Loucy (cell line): Measurements from ENCODE around the gene MAP4K2.

ENCODE experiments used
- H2AFZ ChIP-seq: fragments of 200-600 bp; sonication (generic); 2 replicates; pipeline ENCODE4 v1.6.0; 2016; ENCODE audit warnings: antibody characterized with exemption, mild to moderate bottlenecking, low read length, moderate library complexity
- H3F3A ChIP-seq: fragments of 200-600 bp; 2 replicates; pipeline ENCODE4 v1.6.0; 2016; ENCODE audit warnings: antibody characterized with exemption, low read depth, mild to moderate bottlenecking
- H3K27me3 ChIP-seq: fragments of 200-600 bp; sonication (generic); 2 replicates; pipeline ENCODE4 v1.6.1; 2014; ENCODE audit warnings: low read length, mild to moderate bottlenecking; ENCODE audit not compliant: insufficient read depth, poor library complexity, severe bottlenecking
- H3K36me3 ChIP-seq: fragments of 200-600 bp; sonication (generic); 2 replicates; pipeline ENCODE4 v1.6.1; 2016; ENCODE audit warnings: low read length; ENCODE audit not compliant: insufficient read depth
- H3K4me1 ChIP-seq: fragments of 200-600 bp; sonication (generic); 2 replicates; pipeline ENCODE4 v1.5.1; 2014; ENCODE audit warnings: low read length, mild to moderate bottlenecking; ENCODE audit not compliant: insufficient read depth, poor library complexity, severe bottlenecking
- H3K4me2 ChIP-seq: fragments of 200-600 bp; sonication (generic); 2 replicates; pipeline ENCODE4 v1.6.0; 2014; ENCODE audit warnings: antibody characterized with exemption, low read length, low read depth, mild to moderate bottlenecking; ENCODE audit not compliant: poor library complexity, severe bottlenecking
- H3K4me3 ChIP-seq: fragments of 200-600 bp; sonication (generic); 2 replicates; pipeline ENCODE4 v1.5.1; 2014; ENCODE audit warnings: low read length, mild to moderate bottlenecking, mixed read lengths; ENCODE audit not compliant: poor library complexity, severe bottlenecking
- H3K79me2 ChIP-seq: fragments of 200-600 bp; sonication (generic); 2 replicates; pipeline ENCODE4 v1.6.1; 2014; ENCODE audit warnings: low read length; ENCODE audit not compliant: insufficient read depth
- H3K9ac ChIP-seq: fragments of 200-600 bp; sonication (generic); 2 replicates; pipeline ENCODE4 v1.6.0; 2014; ENCODE audit warnings: mild to moderate bottlenecking, low read depth, low read length, moderate library complexity; ENCODE audit not compliant: poor library complexity, severe bottlenecking
- H3K9me2 ChIP-seq: fragments of 200-600 bp; sonication (generic); replicated peaks from 2 replicates; pipeline ENCODE4 v1.6.1; 2016; ENCODE audit warnings: low read depth, low read length, mixed read lengths
- H3K9me3 ChIP-seq: fragments of 200-600 bp; sonication (generic); 2 replicates; pipeline ENCODE4 v1.6.1; 2014; ENCODE audit warnings: mild to moderate bottlenecking, antibody characterized with exemption, low read length, low read depth; ENCODE audit not compliant: insufficient read depth
- H4K20me1 ChIP-seq: fragments of 200-600 bp; sonication (generic); 2 replicates; pipeline ENCODE4 v1.6.0; 2014; ENCODE audit warnings: antibody characterized with exemption, low read length, mild to moderate bottlenecking; ENCODE audit not compliant: insufficient read depth, poor library complexity, severe bottlenecking
- EZH2phosphoT487 ChIP-seq: fragments of 200-600 bp; IDR thresholded peaks from 2 replicates; pipeline ENCODE4 v1.6.1; 2018; ENCODE audit warnings: antibody characterized with exemption, mild to moderate bottlenecking, moderate library complexity, borderline replicate concordance
- TF ChIP-seq, protein P1 (sequence below): fragments of 200-600 bp; sonication (generic); conservative IDR thresholded peaks from 2 replicates; pipeline ENCODE4 v1.5.1; 2014; ENCODE audit warnings: mild to moderate bottlenecking, antibody characterized with exemption, low read length

MAP4K2 gene

DNA sequence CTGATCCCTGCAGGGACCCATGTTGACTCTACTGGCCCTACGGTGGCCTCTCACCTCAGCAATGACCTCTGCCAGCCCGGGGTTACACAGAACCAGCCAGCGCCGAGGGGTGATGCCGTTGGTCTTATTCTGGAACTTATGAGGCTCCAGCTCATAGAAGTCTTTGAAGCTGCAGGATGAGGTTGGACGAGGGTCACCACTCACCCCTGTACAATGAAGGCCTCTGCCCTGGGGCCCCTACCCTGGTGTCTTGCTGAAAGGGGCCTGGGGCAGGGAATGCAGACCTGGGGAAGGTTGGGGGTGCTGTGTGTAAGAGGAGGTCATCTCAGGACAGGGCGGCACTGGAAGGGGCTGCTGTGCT is 50.0 kb downstream of the MAP4K2 start:
- H3K36me3 ChIP-seq, result no peaks in the 10 kb centered on the region
- no peaks in the 10 kb centered on the region for H3K79me2 ChIP-seq
- H3F3A ChIP-seq, result no peaks in the 10 kb centered on the region
- no peak overlapping the region for H2AFZ ChIP-seq
- H3K4me1 ChIP-seq, result no peaks in the 10 kb centered on the region
- TF ChIP-seq, protein P1, sequence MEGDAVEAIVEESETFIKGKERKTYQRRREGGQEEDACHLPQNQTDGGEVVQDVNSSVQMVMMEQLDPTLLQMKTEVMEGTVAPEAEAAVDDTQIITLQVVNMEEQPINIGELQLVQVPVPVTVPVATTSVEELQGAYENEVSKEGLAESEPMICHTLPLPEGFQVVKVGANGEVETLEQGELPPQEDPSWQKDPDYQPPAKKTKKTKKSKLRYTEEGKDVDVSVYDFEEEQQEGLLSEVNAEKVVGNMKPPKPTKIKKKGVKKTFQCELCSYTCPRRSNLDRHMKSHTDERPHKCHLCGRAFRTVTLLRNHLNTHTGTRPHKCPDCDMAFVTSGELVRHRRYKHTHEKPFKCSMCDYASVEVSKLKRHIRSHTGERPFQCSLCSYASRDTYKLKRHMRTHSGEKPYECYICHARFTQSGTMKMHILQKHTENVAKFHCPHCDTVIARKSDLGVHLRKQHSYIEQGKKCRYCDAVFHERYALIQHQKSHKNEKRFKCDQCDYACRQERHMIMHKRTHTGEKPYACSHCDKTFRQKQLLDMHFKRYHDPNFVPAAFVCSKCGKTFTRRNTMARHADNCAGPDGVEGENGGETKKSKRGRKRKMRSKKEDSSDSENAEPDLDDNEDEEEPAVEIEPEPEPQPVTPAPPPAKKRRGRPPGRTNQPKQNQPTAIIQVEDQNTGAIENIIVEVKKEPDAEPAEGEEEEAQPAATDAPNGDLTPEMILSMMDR, result no peak
- TF ChIP-seq EZH2phosphoT487, result no peak
- no peak overlapping the region for H3K9ac ChIP-seq
- H3K4me2 ChIP-seq, result no peak overlapping the region
- no peaks in the 10 kb centered on the region for H4K20me1 ChIP-seq
- H3K9me3 ChIP-seq, result no peaks in the 10 kb centered on the region
- no peak overlapping the region for H3K4me3 ChIP-seq
- no peaks in the 10 kb centered on the region for H3K27me3 ChIP-seq
- H3K9me2 ChIP-seq, result no peaks in the 10 kb centered on the region

GRCh38 chr11:64752175-64752970 is 50.6 kb downstream of the MAP4K2 start:
- Histone ChIP-seq H3K79me2 (no peaks in the 10 kb centered on the region), H3K4me2 (no peak overlapping the region), H3K4me3 (no peak overlapping the region), H3K36me3 (no peaks in the 10 kb centered on the region), H3F3A (no peaks in the 10 kb centered on the region), H3K4me1 (no peaks in the 10 kb centered on the region), H3K9ac (no peak overlapping the region), H4K20me1 (no peaks in the 10 kb centered on the region), H3K27me3 (no peaks in the 10 kb centered on the region), H3K9me3 (no peaks in the 10 kb centered on the region), H2AFZ (no peak overlapping the region), H3K9me2 (no peaks in the 10 kb centered on the region)
- TF ChIP-seq, protein P1, result no peak
- TF ChIP-seq EZH2phosphoT487, result no peak

GRCh38 chr11:64751580-64751979 is 51.4 kb downstream of the MAP4K2 start:
- no peak overlapping the region for H3K4me3 ChIP-seq
- no peaks in the 10 kb centered on the region for H3K9me3 ChIP-seq
- no peaks in the 10 kb centered on the region for H3K27me3 ChIP-seq
- H4K20me1 ChIP-seq, result no peaks in the 10 kb centered on the region
- H3K79me2 ChIP-seq, result no peaks in the 10 kb centered on the region
- no peaks in the 10 kb centered on the region for H3K9me2 ChIP-seq
- no peak overlapping the region for H2AFZ ChIP-seq
- TF ChIP-seq, protein P1, result no peak
- TF ChIP-seq EZH2phosphoT487, result no peak
- H3K4me2 ChIP-seq, result no peak overlapping the region
- H3K4me1 ChIP-seq, result peaks cover 7% of the 10 kb centered on the region
- H3K9ac ChIP-seq, result no peak overlapping the region
- H3F3A ChIP-seq, result no peaks in the 10 kb centered on the region
- H3K36me3 ChIP-seq, result no peaks in the 10 kb centered on the region
